Body of pancreas (tissue), 4 donors: ENCODE measurements around the gene ANKRD34A. TPM values are rescaled to one million over a fixed set of nuclear protein-coding genes. Genes with fewer than 3 reads are reported as not detected.
A peak's percentile ranks its signal among the peaks of the same experiment; 100 is the strongest.

Source experiments
- ATAC-seq: fragments of 150-250 bp; one replicate; pipeline ENCODE4 v1.9.1; 2016
- DNase-seq, 4 donors: peaks; one replicate each; pipeline ENCODE4 v3.0.0-alpha.2; 2019
- H3K27ac ChIP-seq, 4 donors: fragments of 200-600 bp; sonication (generic); 1 replicate in 3 of 4; 2 replicates in 1 of 4; pipeline versions ENCODE4 v1.5.1 to v1.6.1; 2016 to 2019; ENCODE audit warnings: mild to moderate bottlenecking in 1 of 4, mixed read lengths in 1 of 4, moderate library complexity in 1 of 4
- H3K27me3 ChIP-seq, 2 donors: fragments of 200-600 bp; sonication (generic); one replicate each; pipeline ENCODE4 v1.6.0; 2016; ENCODE audit warnings: mild to moderate bottlenecking in 1 of 2
- H3K36me3 ChIP-seq, 2 donors: fragments of 200-600 bp; sonication (generic); replicated peaks in 1 of 2; 2 replicates each; pipeline ENCODE4 v1.5.1; 2016; ENCODE audit warnings: low read depth in 2 of 2; ENCODE audit not compliant: insufficient read depth in 1 of 2
- H3K4me1 ChIP-seq: fragments of 200-600 bp; sonication (generic); one replicate; pipeline ENCODE4 v1.6.0; 2016
- H3K4me3 ChIP-seq, 2 donors: fragments of 200-600 bp; sonication (generic); 1 replicate in 1 of 2; 2 replicates in 1 of 2; pipeline ENCODE4 v1.5.1; 2016 to 2019
- H3K9me3 ChIP-seq, 3 donors: fragments of 200-600 bp; sonication (generic); 1 replicate in 2 of 3; 2 replicates in 1 of 3; pipeline ENCODE4 v1.5.1; 2016
- CTCF ChIP-seq, 7 experiments: fragments of 450-650 bp in 4 of 7; fragments of 200-600 bp in 3 of 7; sonication (generic) in 3 of 7; IDR thresholded peaks; one replicate each; pipeline ENCODE4 v1.5.1; 2016 to 2019; ENCODE audit warnings: antibody characterized with exemption in 7 of 7
- POLR2A ChIP-seq, 3 donors: fragments of 450-650 bp; IDR thresholded peaks; one replicate each; pipeline ENCODE4 v1.6.1; 2016; ENCODE audit warnings: antibody characterized with exemption in 3 of 3, mild to moderate bottlenecking in 2 of 3
- WGBS, 2 donors: methylation state at CpG; one replicate each; pipeline ENCODE4 v1.1.5; 2017; 5-methylcytosine and 5-hydroxymethylcytosine counted together
- intact Hi-C: fragments of 100-400 bp; cut with DNase I; formaldehyde crosslinking; loops from one replicate; pipeline ENCODE4 v1.15.1; 2023
- total RNA-seq, 2 donors: library from RNA; depleted of rRNA; stranded (reverse); fragments of >200 nt; gene quantifications; one replicate each; pipeline ENCODE4 v1.1.0, GENCODE V29; 2016

The ANKRD34A gene
- total RNA-seq, 2 donors from 2014 or later, result 0.66 TPM; not detected in 1

- H3K27me3 ChIP-seq, result no peaks in the 10 kb centered on the region
- H3K9me3 ChIP-seq, result no peaks in the 10 kb centered on the region
- H3K36me3 ChIP-seq, result no peaks in the 10 kb centered on the region
- no peak overlapping the region for H3K4me3 ChIP-seq
- no peak for ATAC-seq
- TF ChIP-seq POLR2A (IDR thresholded peaks at IDR 0.05), result no peak
- no peak for TF ChIP-seq CTCF (IDR thresholded peaks at IDR 0.05)
- H3K4me1 ChIP-seq, result peaks cover 45% of the 10 kb centered on the region
- WGBS, 2 donors, result 52 to 57% methylated on average over 5 of the region's 5 CpGs
- intact Hi-C loops, result no loop called here
- no peak for DNase-seq
- peak overlapping the region in 3 of 4 donors; percentile 88 to 92 (median 90) for H3K27ac ChIP-seq
These were observed 933 bp downstream of the ANKRD34A start for GRCh38 chr1:145963265-145964019.

- WGBS, 2 donors, result 7 to 23% methylated on average over 15 to 34 of the region's 36 CpGs
- H3K36me3 ChIP-seq, result no peaks in the 10 kb centered on the region
- H3K9me3 ChIP-seq, result no peaks in the 10 kb centered on the region
- ATAC-seq (no peak), DNase-seq (peak in 2 of 4 donors; percentile 26 to 55)
- peak overlapping the region in 2 of 4 donors; percentile 26 to 90 for H3K27ac ChIP-seq
- peaks cover 45% of the 10 kb centered on the region for H3K4me1 ChIP-seq
- intact Hi-C loops, result no loop called here
- no peak overlapping the region for H3K4me3 ChIP-seq
- no peak for TF ChIP-seq POLR2A (IDR thresholded peaks at IDR 0.05)
- no peak for TF ChIP-seq CTCF (IDR thresholded peaks at IDR 0.05)
- H3K27me3 ChIP-seq, result no peaks in the 10 kb centered on the region
These were observed 1.9 kb downstream of the ANKRD34A start for GRCh38 chr1:145962157-145963102.

- H3K4me1 ChIP-seq, result peaks cover 54% of the 10 kb centered on the region
- no peaks in the 10 kb centered on the region for H3K36me3 ChIP-seq
- intact Hi-C loops, result no loop called here
- H3K4me3 ChIP-seq, result peak overlapping the region; percentile 44 to 45
- peak overlapping the region in 1 of 4 donors; percentile 62 for H3K27ac ChIP-seq
- no peaks in the 10 kb centered on the region for H3K9me3 ChIP-seq
- TF ChIP-seq POLR2A (IDR thresholded peaks at IDR 0.05), result no peak
- no peak for TF ChIP-seq CTCF (IDR thresholded peaks at IDR 0.05)
- DNase-seq (peak in 2 of 4 donors; percentile 29 to 49), ATAC-seq (no peak)
- WGBS, 2 donors, result 2 to 5% methylated on average over 29 to 57 of the region's 57 CpGs
- H3K27me3 ChIP-seq, result no peaks in the 10 kb centered on the region
These were observed 2.8 kb downstream of the ANKRD34A start for GRCh38 chr1:145961425-145962156.

GRCh38 chr1:145961109-145961424 is 3.3 kb downstream of the ANKRD34A start:
- H3K4me1 ChIP-seq, result peaks cover 59% of the 10 kb centered on the region
- TF ChIP-seq CTCF (IDR thresholded peaks at IDR 0.05) (no peak), POLR2A (IDR thresholded peaks at IDR 0.05) (no peak)
- 2 to 3% methylated on average over 11 to 22 of the region's 22 CpGs for whole genome bisulfite sequencing, 2 donors
- no peaks in the 10 kb centered on the region for H3K9me3 ChIP-seq
- peak overlapping the region in 3 of 4 donors; percentile 48 to 62 (median 48) for H3K27ac ChIP-seq
- no peaks in the 10 kb centered on the region for H3K36me3 ChIP-seq
- intact Hi-C loops, result no loop called here
- ATAC-seq (no peak), DNase-seq (no peak)
- peak overlapping the region; percentile 44 to 45 for H3K4me3 ChIP-seq
- no peaks in the 10 kb centered on the region for H3K27me3 ChIP-seq
